Measurements from ENCODE around the gene ROBO3. TPM values are rescaled to one million over a fixed set of nuclear protein-coding genes. Genes with fewer than 3 reads are reported as not detected.

Gene ROBO3
- total RNA-seq, 1 experiment from 2014 or later, result 21.3 TPM

DNA sequence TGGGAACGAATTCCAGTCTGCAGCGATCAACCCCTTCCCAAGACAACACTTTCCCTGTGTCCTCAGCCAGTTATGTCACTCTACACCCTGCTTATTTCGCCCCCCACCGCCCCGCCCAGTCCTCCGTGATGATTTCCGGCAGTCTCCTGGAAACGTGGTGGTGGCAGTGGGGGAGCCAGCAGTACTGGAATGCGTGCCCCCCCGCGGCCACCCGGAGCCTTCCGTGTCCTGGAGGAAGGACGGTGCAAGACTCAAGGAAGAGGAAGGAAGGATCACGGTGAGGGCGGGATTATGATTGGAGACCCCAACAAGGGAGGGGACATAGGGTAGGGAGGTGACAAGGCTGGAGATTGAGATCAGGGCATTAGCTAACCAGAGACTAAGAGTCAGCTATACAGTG is 4.1 kb downstream of the ROBO3 start:
- Mint-ChIP-seq H3K36me3 (no peaks in the 10 kb centered on the region), H3K4me3 (peak overlapping the region; percentile 50), H3K9me3 (no peaks in the 10 kb centered on the region), H3K4me1 (peaks cover 23% of the 10 kb centered on the region), H3K27me3 (ENCODE audit: low read depth) (peaks cover 100% of the 10 kb centered on the region), H3K27ac (no peak overlapping the region)
- DNase-seq (ENCODE audit: low spot score) (no peak), ATAC-seq (no peak)
- POLR2A ChIA-PET, result no interaction called here
- TF ChIP-seq KAT7 (CRISPR knock-in tag; IDR thresholded peaks at IDR 0.05; ENCODE audit: borderline replicate concordance) (no peak), ATF3 (CRISPR knock-in tag; conservative IDR thresholded peaks at IDR 0.05) (no peak), TCF7 (CRISPR knock-in tag; IDR thresholded peaks at IDR 0.05; ENCODE audit: low read depth) (no peak)
- TF ChIP-seq, protein P1, sequence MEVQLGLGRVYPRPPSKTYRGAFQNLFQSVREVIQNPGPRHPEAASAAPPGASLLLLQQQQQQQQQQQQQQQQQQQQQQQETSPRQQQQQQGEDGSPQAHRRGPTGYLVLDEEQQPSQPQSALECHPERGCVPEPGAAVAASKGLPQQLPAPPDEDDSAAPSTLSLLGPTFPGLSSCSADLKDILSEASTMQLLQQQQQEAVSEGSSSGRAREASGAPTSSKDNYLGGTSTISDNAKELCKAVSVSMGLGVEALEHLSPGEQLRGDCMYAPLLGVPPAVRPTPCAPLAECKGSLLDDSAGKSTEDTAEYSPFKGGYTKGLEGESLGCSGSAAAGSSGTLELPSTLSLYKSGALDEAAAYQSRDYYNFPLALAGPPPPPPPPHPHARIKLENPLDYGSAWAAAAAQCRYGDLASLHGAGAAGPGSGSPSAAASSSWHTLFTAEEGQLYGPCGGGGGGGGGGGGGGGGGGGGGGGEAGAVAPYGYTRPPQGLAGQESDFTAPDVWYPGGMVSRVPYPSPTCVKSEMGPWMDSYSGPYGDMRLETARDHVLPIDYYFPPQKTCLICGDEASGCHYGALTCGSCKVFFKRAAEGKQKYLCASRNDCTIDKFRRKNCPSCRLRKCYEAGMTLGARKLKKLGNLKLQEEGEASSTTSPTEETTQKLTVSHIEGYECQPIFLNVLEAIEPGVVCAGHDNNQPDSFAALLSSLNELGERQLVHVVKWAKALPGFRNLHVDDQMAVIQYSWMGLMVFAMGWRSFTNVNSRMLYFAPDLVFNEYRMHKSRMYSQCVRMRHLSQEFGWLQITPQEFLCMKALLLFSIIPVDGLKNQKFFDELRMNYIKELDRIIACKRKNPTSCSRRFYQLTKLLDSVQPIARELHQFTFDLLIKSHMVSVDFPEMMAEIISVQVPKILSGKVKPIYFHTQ (CRISPR knock-in tag; IDR thresholded peaks at IDR 0.05), result no peak
- CTCF ChIA-PET, result interaction anchor here (1.2 to 1.3 kb wide), 2 partner anchors 30 to 205 kb away, joined by 3 read pairs; no protein-coding TSS in a partner anchor

- H3K9me3 Mint-ChIP-seq, result no peaks in the 10 kb centered on the region
- POLR2A ChIA-PET, result no interaction called here
- peaks cover 23% of the 10 kb centered on the region for H3K4me1 Mint-ChIP-seq
- no peak for DNase-seq (ENCODE audit: low spot score)
- CTCF ChIA-PET, result interaction anchor here (1.2 kb wide), 1 partner anchor 29 kb away, joined by 3 read pairs; no protein-coding TSS in a partner anchor
- TF ChIP-seq ZNF219 (CRISPR knock-in tag; IDR thresholded peaks at IDR 0.05; ENCODE audit: borderline replicate concordance), result no peak
- TF ChIP-seq EMX1 (CRISPR knock-in tag; IDR thresholded peaks at IDR 0.05), result no peak
- TF ChIP-seq, protein P1 (CRISPR knock-in tag; IDR thresholded peaks at IDR 0.05), result no peak
- no peak for TF ChIP-seq ERG (CRISPR knock-in tag; IDR thresholded peaks at IDR 0.05)
- TF ChIP-seq, protein P2, sequence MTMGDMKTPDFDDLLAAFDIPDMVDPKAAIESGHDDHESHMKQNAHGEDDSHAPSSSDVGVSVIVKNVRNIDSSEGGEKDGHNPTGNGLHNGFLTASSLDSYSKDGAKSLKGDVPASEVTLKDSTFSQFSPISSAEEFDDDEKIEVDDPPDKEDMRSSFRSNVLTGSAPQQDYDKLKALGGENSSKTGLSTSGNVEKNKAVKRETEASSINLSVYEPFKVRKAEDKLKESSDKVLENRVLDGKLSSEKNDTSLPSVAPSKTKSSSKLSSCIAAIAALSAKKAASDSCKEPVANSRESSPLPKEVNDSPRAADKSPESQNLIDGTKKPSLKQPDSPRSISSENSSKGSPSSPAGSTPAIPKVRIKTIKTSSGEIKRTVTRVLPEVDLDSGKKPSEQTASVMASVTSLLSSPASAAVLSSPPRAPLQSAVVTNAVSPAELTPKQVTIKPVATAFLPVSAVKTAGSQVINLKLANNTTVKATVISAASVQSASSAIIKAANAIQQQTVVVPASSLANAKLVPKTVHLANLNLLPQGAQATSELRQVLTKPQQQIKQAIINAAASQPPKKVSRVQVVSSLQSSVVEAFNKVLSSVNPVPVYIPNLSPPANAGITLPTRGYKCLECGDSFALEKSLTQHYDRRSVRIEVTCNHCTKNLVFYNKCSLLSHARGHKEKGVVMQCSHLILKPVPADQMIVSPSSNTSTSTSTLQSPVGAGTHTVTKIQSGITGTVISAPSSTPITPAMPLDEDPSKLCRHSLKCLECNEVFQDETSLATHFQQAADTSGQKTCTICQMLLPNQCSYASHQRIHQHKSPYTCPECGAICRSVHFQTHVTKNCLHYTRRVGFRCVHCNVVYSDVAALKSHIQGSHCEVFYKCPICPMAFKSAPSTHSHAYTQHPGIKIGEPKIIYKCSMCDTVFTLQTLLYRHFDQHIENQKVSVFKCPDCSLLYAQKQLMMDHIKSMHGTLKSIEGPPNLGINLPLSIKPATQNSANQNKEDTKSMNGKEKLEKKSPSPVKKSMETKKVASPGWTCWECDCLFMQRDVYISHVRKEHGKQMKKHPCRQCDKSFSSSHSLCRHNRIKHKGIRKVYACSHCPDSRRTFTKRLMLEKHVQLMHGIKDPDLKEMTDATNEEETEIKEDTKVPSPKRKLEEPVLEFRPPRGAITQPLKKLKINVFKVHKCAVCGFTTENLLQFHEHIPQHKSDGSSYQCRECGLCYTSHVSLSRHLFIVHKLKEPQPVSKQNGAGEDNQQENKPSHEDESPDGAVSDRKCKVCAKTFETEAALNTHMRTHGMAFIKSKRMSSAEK (CRISPR knock-in tag; IDR thresholded peaks at IDR 0.05; ENCODE audit: borderline replicate concordance), result no peak
- no peak for TF ChIP-seq JAZF1 (CRISPR knock-in tag; IDR thresholded peaks at IDR 0.05)
- TF ChIP-seq ELF4 (CRISPR knock-in tag; IDR thresholded peaks at IDR 0.05; ENCODE audit: low read depth), result no peak
- TF ChIP-seq, protein P3, sequence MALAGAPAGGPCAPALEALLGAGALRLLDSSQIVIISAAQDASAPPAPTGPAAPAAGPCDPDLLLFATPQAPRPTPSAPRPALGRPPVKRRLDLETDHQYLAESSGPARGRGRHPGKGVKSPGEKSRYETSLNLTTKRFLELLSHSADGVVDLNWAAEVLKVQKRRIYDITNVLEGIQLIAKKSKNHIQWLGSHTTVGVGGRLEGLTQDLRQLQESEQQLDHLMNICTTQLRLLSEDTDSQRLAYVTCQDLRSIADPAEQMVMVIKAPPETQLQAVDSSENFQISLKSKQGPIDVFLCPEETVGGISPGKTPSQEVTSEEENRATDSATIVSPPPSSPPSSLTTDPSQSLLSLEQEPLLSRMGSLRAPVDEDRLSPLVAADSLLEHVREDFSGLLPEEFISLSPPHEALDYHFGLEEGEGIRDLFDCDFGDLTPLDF (CRISPR knock-in tag; IDR thresholded peaks at IDR 0.05), result no peak
- no peak for TF ChIP-seq CREB1 (CRISPR knock-in tag; IDR thresholded peaks at IDR 0.05)
- no peak for TF ChIP-seq TCF7 (CRISPR knock-in tag; IDR thresholded peaks at IDR 0.05; ENCODE audit: low read depth)
- no peak for TF ChIP-seq FOXP1 (CRISPR knock-in tag; IDR thresholded peaks at IDR 0.05; ENCODE audit: borderline replicate concordance)
- TF ChIP-seq SP1 (CRISPR knock-in tag; conservative IDR thresholded peaks at IDR 0.05), result no peak
- no peak overlapping the region for H3K27ac Mint-ChIP-seq
- no peaks in the 10 kb centered on the region for H3K36me3 Mint-ChIP-seq
- H3K4me3 Mint-ChIP-seq, result no peak overlapping the region
- H3K27me3 Mint-ChIP-seq (ENCODE audit: low read depth), result peaks cover 100% of the 10 kb centered on the region
- no peak for ATAC-seq
Measured at GRCh38 chr11:124869856-124870387, 4.7 kb downstream of the ROBO3 start.

Data from WTC11 (cell line).